Measurements from ENCODE around the gene CDK19. TPM values are rescaled to one million over a fixed set of nuclear protein-coding genes. Genes with fewer than 3 reads are reported as not detected.

The CDK19 gene
- polyA plus RNA-seq, 1 donor (not counting 4 experiments of a cell fraction or from before 2014, with no cell fraction given) = 6.4 TPM

- FAIRE-seq = no peak
- no peaks in the 10 kb centered on the region for H3K9me3 ChIP-seq (ENCODE audit: control insufficient read depth, low read depth, low read length)
- no peak overlapping the region for H3K9ac ChIP-seq (ENCODE audit: control insufficient read depth, extremely low read depth, insufficient read depth, low read length)
- H3K4me3 ChIP-seq (ENCODE audit: control insufficient read depth in 2 of 3, extremely low read depth in 1 of 3, insufficient read depth in 2 of 3, low read depth in 1 of 3, low read length in 3 of 3) = no peak overlapping the region
- no peaks in the 10 kb centered on the region for H3K79me2 ChIP-seq (ENCODE audit: control insufficient read depth, insufficient read depth, low read length)
- H2AFZ ChIP-seq (ENCODE audit: control insufficient read depth, low read length) = no peak overlapping the region
- H3K27ac ChIP-seq (ENCODE audit: control insufficient read depth, insufficient read depth, low read length) = no peak overlapping the region
- TF ChIP-seq CTCF (optimal IDR thresholded peaks at IDR 0.05 in 1 of 3, IDR thresholded peaks at IDR 0.05 in 1 of 3, conservative IDR thresholded peaks at IDR 0.05 in 1 of 3; ENCODE audit: extremely low read depth in 1 of 3, insufficient read depth in 2 of 3, low read length in 3 of 3) (no peak), EZH2 (IDR thresholded peaks at IDR 0.05; ENCODE audit: low read length) (no peak)
- H3K27me3 ChIP-seq (ENCODE audit: control insufficient read depth, extremely low read depth, insufficient read depth, low read length) = no peaks in the 10 kb centered on the region
- H4K20me1 ChIP-seq (ENCODE audit: control insufficient read depth, extremely low read depth, insufficient read depth, low read length) = no peaks in the 10 kb centered on the region
- no peak for DNase-seq (ENCODE audit: low read depth, low spot score)
- dilution Hi-C loops (cut with MboI; ENCODE audit: extremely low pct_ligation_motif_present, low sequenced_read_pairs) = no loop called here
- H3K4me2 ChIP-seq (ENCODE audit: control insufficient read depth, extremely low read depth, insufficient read depth, low read depth, low read length) = no peak overlapping the region
- H3K4me1 ChIP-seq (ENCODE audit: control insufficient read depth, extremely low read depth, insufficient read depth, low read length) = no peaks in the 10 kb centered on the region
- no peaks in the 10 kb centered on the region for H3K36me3 ChIP-seq (ENCODE audit: control insufficient read depth in 2 of 2, extremely low read depth in 1 of 2, insufficient read depth in 2 of 2, low read length in 2 of 2)
- no peaks in the 10 kb centered on the region for H3K9me1 ChIP-seq (ENCODE audit: control insufficient read depth, extremely low read depth, insufficient read depth, low read length)
Measured at GRCh38 chr6:110800196-110800838, 15.0 kb downstream of the CDK19 start.

- FAIRE-seq (no peak), DNase-seq (ENCODE audit: low read depth, low spot score) (no peak)
- no peak overlapping the region for H3K27ac ChIP-seq (ENCODE audit: control insufficient read depth, insufficient read depth, low read length)
- no peaks in the 10 kb centered on the region for H4K20me1 ChIP-seq (ENCODE audit: control insufficient read depth, extremely low read depth, insufficient read depth, low read length)
- H3K4me2 ChIP-seq (ENCODE audit: control insufficient read depth, extremely low read depth, insufficient read depth, low read depth, low read length) = no peak overlapping the region
- H3K4me1 ChIP-seq (ENCODE audit: control insufficient read depth, extremely low read depth, insufficient read depth, low read length) = no peaks in the 10 kb centered on the region
- TF ChIP-seq EZH2 (IDR thresholded peaks at IDR 0.05; ENCODE audit: low read length) = no peak
- no peak for TF ChIP-seq CTCF (optimal IDR thresholded peaks at IDR 0.05 in 1 of 3, IDR thresholded peaks at IDR 0.05 in 1 of 3, conservative IDR thresholded peaks at IDR 0.05 in 1 of 3; ENCODE audit: extremely low read depth in 1 of 3, insufficient read depth in 2 of 3, low read length in 3 of 3)
- dilution Hi-C loops (cut with MboI; ENCODE audit: extremely low pct_ligation_motif_present, low sequenced_read_pairs) = no loop called here
- no peaks in the 10 kb centered on the region for H3K79me2 ChIP-seq (ENCODE audit: control insufficient read depth, insufficient read depth, low read length)
- H3K9me1 ChIP-seq (ENCODE audit: control insufficient read depth, extremely low read depth, insufficient read depth, low read length) = no peaks in the 10 kb centered on the region
- no peak overlapping the region for H3K9ac ChIP-seq (ENCODE audit: control insufficient read depth, extremely low read depth, insufficient read depth, low read length)
- H2AFZ ChIP-seq (ENCODE audit: control insufficient read depth, low read length) = no peak overlapping the region
- no peaks in the 10 kb centered on the region for H3K36me3 ChIP-seq (ENCODE audit: control insufficient read depth in 2 of 2, extremely low read depth in 1 of 2, insufficient read depth in 2 of 2, low read length in 2 of 2)
- no peaks in the 10 kb centered on the region for H3K9me3 ChIP-seq (ENCODE audit: control insufficient read depth, low read depth, low read length)
- H3K4me3 ChIP-seq (ENCODE audit: control insufficient read depth in 2 of 3, extremely low read depth in 1 of 3, insufficient read depth in 2 of 3, low read depth in 1 of 3, low read length in 3 of 3) = no peak overlapping the region
- no peaks in the 10 kb centered on the region for H3K27me3 ChIP-seq (ENCODE audit: control insufficient read depth, extremely low read depth, insufficient read depth, low read length)
Measured at GRCh38 chr6:110799655-110800054, 15.6 kb downstream of the CDK19 start.
